Heart left ventricle (tissue), 13 donors: Measurements from ENCODE around the gene CERT1.

Source experiments
- CTCF ChIP-seq, 12 donors: fragments of 200-600 bp; sonication (generic) in 4 of 12; IDR thresholded peaks; one replicate each; pipeline versions ENCODE4 v1.5.0 to v1.8.0; 2018 to 2022; ENCODE audit warnings: antibody characterized with exemption in 12 of 12, mild to moderate bottlenecking in 5 of 12
- POLR2A ChIP-seq, 2 donors: fragments of 450-650 bp; IDR thresholded peaks; one replicate each; pipeline ENCODE4 v1.6.1; 2017; ENCODE audit warnings: antibody characterized with exemption in 2 of 2, mild to moderate bottlenecking in 2 of 2, moderate library complexity in 2 of 2
- donor health status: ischemic (EF 13 %, LVEDD 7.1; RV severe dilation, severe dysfunction).
- donor health status: DM: no; HTN: yes; CAD: no.
- donor health status: DM: no; HTN: no; CAD: no.
- donor health status: ischemic (EF 25% LVEDD 6.9; RV normal size, moderate dysfunction).
- donor health status: ischemic (EF 25% LVEDD 5.7; RV mildly dilated, moderate dysfunction).
- donor health status: ischemic (EF 35%, LVEDD 5.7; RV mildly dilated, moderate dysfunction).
- donor health status: nonischemic (EF 11% LVEDD 7.7; RV severe dilation, severe dysfunction).
- donor health status: DM: yes; HTN: yes; CAD: no.
- donor health status: PGD.
- donor health status: ischemic (EF 29% LVEDD 5.4; RV normal size, mild dysfunction).
- donor health status: nonischemic (EF 23%, LVEDD 6.1; RV moderate dilation, normal function).

- TF ChIP-seq CTCF (IDR thresholded peaks at IDR 0.05) (no peak), POLR2A (IDR thresholded peaks at IDR 0.05) (no peak)
Measured at GRCh38 chr5:75469017-75469416, 42.4 kb downstream of the CERT1 start.
